Upper lobe of right lung (tissue), 1 donor: ENCODE data around the gene CACTIN. TPM values are rescaled to one million over a fixed set of nuclear protein-coding genes. Genes with fewer than 3 reads are reported as not detected.

Experiments
- ATAC-seq: fragments of 200-7000 bp; cut with Tn5 transposase; one replicate; pipeline ENCODE4 v1.9.1; 2020; ENCODE audit warnings: mild to moderate bottlenecking, moderate library complexity
- DNase-seq: peaks from one replicate; pipeline ENCODE4 v3.0.0-alpha.2; 2020
- H3K27ac ChIP-seq: fragments of 200-600 bp; one replicate; pipeline ENCODE4 v1.8.0; 2022
- H3K27me3 ChIP-seq: fragments of 200-600 bp; one replicate; pipeline ENCODE4 v1.8.0; 2022; ENCODE audit warnings: mild to moderate bottlenecking
- H3K36me3 ChIP-seq: fragments of 200-600 bp; one replicate; pipeline ENCODE4 v1.8.0; 2022
- H3K4me1 ChIP-seq: fragments of 200-600 bp; one replicate; pipeline ENCODE4 v1.8.0; 2022
- H3K4me3 ChIP-seq: fragments of 200-600 bp; one replicate; pipeline ENCODE4 v1.8.0; 2022; ENCODE audit warnings: mild to moderate bottlenecking
- H3K9me3 ChIP-seq: fragments of 200-600 bp; one replicate; pipeline ENCODE4 v1.8.0; 2022
- CTCF ChIP-seq: fragments of 200-600 bp; IDR thresholded peaks from one replicate; pipeline ENCODE4 v1.8.0; 2022; ENCODE audit warnings: antibody characterized with exemption
- intact Hi-C: fragments of 100-400 bp; cut with DNase I; formaldehyde crosslinking; loops from one replicate; pipeline ENCODE4 v1.11.0; 2022
- total RNA-seq: library from RNA; stranded (reverse); fragmentation: NEBNext Ultra II Directional; extraction: Animal tissue kit (Norgen Biotek cat#: 25700); gene quantifications from one replicate; pipeline ENCODE4 v1.2.1, GENCODE V29; 2021
- donor health status: DM: no; HTN: yes; CAD: no; lungs with severe emphysema.

CACTIN gene
- total RNA-seq, 1 donor from 2014 or later: 24.3 TPM

DNA sequence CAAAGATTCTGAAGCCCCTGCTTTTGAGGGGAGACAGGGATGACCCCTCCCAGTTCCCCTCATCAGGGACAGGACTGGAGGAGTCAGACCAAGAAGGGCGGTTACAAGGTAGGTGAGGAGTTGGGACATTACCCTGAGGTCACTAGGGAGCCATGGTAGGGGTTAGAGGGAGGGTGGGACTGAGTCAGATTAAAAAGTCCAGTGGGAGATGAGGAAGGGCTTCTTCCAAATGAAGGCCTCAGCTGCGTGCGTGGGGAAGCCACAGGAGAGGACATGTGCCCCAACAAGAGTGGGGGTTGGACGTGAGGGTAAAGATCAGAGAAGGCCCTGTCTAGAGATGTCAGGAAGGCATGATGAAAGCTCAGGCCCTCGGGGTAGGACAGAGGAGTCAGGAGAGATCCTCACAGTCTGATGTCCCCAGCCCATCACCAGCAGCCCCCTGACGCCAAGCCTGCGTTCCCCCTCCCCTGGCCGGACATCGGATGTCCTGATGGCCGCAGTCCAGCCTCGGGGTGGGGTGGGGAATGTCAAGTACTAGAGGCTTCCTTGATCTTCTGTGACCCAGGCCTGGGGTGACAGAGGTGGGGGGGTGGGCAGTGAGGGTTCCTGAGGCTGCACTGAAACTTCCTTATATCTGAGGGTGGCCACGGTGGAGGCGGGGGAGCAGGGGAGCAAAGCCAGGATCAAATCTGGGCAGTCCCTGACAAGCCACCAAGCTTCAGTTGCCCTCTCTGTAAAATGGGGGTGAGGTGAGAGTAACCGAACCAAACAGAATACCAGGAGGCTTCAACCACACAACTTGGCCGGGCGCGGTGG, 62.7 kb downstream of the CACTIN start:
- Histone ChIP-seq H3K9me3 (no peaks in the 10 kb centered on the region), H3K36me3 (no peaks in the 10 kb centered on the region), H3K4me3 (no peak overlapping the region), H3K27ac (no peak overlapping the region), H3K4me1 (no peaks in the 10 kb centered on the region), H3K27me3 (no peaks in the 10 kb centered on the region)
- DNase-seq: no peak
- no peak for TF ChIP-seq CTCF
- no peak for ATAC-seq
- intact Hi-C loops: no loop called here

Other genes starting within 250 kb of the CACTIN start
- gene SMIM24, start 146.3 kb downstream of the CACTIN start, total RNA-seq: not detected
- gene SMIM44, start 143.3 kb downstream of the CACTIN start, total RNA-seq: not detected
- 12.2 TPM for gene DOHH, start 126.1 kb downstream of the CACTIN start, total RNA-seq
- gene FZR1, start 120.5 kb downstream of the CACTIN start, total RNA-seq: 30.8 TPM
- gene TEKTIP1, start 87.6 kb downstream of the CACTIN start, total RNA-seq: 3.2 TPM
- gene MFSD12, start 69.2 kb downstream of the CACTIN start, total RNA-seq: 95.9 TPM
- 60.0 TPM for gene HMG20B, start 53.8 kb downstream of the CACTIN start, total RNA-seq
- gene GIPC3, start 41.3 kb downstream of the CACTIN start, total RNA-seq: 6.5 TPM
- 4.7 TPM for gene TBXA2R, start 19.9 kb downstream of the CACTIN start, total RNA-seq
- gene PIP5K1C, start 73.7 kb upstream of the CACTIN start, total RNA-seq: 42.1 TPM
- gene TJP3, start 81.6 kb upstream of the CACTIN start, total RNA-seq: 23.0 TPM
- gene APBA3, start 134.9 kb upstream of the CACTIN start, total RNA-seq: 21.9 TPM
- 59.7 TPM for gene MRPL54, start 135.9 kb upstream of the CACTIN start, total RNA-seq
- not detected for gene RAX2, start 145.4 kb upstream of the CACTIN start, total RNA-seq
- 22.6 TPM for gene MATK, start 159.6 kb upstream of the CACTIN start, total RNA-seq
- 0.55 TPM for gene ZFR2, start 242.2 kb upstream of the CACTIN start, total RNA-seq